ENCODE measurements around the gene RSAD1.

RSAD1 gene

DNA sequence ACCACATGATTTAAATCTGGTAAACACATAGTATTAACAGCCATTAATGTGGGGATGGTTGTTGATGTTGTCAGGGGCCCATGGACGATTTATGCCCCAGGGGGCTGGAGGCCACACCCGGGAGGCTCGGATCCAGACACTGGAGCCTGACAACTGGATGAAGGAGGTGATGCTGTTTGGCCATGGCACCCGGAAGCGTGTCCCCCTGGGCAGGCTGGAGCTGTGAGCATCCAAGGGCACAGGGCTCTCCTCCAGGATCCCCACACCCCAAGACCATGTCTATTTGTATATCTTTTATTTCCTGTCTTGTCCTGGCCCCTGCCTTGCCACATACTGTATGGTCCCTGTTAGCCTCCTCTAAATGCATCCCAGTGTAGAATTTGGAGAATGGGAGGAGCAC, 4.6 kb downstream of the RSAD1 start:
- peaks cover 16% of the 10 kb centered on the region for H3K4me1 Mint-ChIP-seq (ENCODE audit: low read depth)
- no peaks in the 10 kb centered on the region for H3K9me3 Mint-ChIP-seq

DNA sequence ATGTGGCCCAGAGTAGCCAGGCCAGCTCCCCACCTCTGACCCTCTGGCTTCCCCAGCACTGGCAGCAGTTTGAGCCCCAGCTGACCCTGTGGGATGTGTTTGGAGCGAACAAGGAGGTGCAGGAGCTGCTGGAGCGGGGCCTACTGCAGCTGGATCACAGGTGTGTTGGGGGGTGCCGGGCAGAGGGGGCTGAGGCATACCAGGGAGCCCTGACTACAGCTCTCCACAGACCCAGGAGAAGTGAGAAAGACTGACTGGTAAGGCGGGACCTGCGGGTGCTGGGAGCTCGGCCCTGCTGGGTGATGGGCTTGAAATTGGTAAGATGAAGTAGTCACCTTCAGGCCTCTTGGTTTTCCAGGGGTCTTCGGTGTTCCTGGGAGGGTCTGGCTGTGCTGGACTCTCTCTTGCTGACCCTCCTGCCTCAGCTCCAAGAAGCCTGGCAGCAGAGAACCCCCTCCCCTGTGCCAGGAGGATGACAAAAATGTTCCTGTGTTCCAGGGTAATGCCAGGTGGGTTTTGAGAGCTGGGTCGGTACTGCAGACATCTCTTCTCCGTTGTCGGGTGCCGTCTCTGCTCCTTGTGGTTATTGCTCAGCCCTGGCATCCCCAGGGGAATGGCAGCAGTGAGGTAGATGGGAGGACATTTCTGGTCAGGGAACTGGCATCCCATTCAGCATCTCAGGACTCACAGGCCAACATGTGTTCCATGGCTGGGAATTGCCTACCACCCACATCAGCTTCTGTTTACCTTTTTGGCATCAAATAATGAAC, 5.9 kb downstream of the RSAD1 start:
- no peak overlapping the region for H3K4me3 Mint-ChIP-seq
- no peaks in the 10 kb centered on the region for H3K27me3 Mint-ChIP-seq (ENCODE audit: low read depth)
- peaks cover 10% of the 10 kb centered on the region for H3K4me1 Mint-ChIP-seq (ENCODE audit: low read depth)
- DNase-seq (ENCODE audit: low spot score), result no peak
- H3K27ac Mint-ChIP-seq, result no peak overlapping the region
- H3K36me3 Mint-ChIP-seq (ENCODE audit: low read depth), result peaks cover 11% of the 10 kb centered on the region
- no peaks in the 10 kb centered on the region for H3K9me3 Mint-ChIP-seq

More for the DNA sequence above, 4.6 kb downstream of the RSAD1 start:
- Mint-ChIP-seq H3K27ac (no peak overlapping the region), H3K36me3 (ENCODE audit: low read depth) (peaks cover 12% of the 10 kb centered on the region), H3K27me3 (ENCODE audit: low read depth) (no peaks in the 10 kb centered on the region), H3K4me3 (no peak overlapping the region)
- no peak for DNase-seq (ENCODE audit: low spot score)

DNA sequence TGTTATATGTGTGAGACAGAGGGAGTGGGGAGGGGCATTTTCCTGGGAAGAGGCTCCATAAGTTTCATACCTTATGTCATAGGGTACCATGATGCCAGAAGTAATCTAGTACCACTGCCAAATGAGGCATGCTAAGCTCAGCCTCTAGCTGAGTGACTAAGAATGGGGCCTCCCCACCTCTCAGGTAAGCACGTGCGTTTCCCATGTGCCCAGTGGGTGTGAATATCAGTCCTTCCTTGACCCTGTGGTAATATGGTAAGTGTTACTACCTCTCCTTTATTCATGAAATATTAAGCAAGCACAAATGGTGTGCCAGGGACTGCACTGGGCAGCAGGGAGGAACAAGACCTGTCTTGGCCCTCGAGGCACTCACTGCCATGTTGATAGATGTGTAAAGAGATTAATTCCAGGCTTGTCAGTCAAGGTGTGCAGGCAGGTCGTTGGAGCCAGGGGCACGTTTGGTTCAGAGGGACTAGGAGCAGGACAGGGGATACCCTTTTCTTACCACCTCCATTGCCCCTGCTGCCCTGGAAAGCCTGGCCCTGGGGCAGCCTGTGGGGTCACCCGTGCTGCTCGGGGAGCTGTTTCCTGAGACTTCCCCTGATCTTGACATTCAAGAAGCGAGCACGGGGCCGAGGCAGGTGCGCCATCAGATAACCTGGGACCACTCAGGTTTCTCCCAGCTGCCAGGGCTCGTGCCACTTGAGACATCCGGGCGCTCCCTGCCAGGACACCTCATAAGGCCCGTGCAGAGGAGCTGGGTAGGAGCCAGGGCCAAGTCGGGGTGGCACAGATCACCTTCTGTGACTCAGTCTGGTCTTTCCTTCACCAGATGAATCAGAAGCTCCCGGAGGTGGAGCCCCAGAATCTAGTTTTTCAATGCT, 8.8 kb downstream of the RSAD1 start:
- DNase-seq (ENCODE audit: low spot score), result no peak
- Mint-ChIP-seq H3K9me3 (no peaks in the 10 kb centered on the region), H3K4me1 (ENCODE audit: low read depth) (no peaks in the 10 kb centered on the region), H3K27ac (no peak overlapping the region), H3K36me3 (ENCODE audit: low read depth) (peaks cover 10% of the 10 kb centered on the region), H3K27me3 (ENCODE audit: low read depth) (peaks cover 1% of the 10 kb centered on the region), H3K4me3 (no peak overlapping the region)

DNA sequence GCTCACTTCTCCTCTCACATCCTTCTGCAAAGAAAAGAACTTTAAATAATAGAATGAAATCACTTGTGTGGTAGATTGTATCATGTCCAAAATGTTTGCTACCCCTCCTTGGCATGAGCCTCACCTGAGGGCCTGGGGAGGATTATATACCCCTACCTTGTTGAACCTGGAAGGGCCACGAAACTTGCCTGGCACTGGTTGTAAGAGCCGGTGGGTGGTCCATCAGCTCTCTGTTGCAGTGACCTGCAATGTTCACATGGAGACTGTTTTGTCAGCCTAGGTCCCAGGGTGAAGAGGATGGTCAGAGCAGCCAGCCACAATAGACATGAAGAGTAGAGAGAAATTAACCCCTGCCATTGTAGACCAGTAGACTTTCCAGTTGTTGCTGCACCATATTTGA, 10.2 kb downstream of the RSAD1 start:
- Mint-ChIP-seq H3K36me3 (ENCODE audit: low read depth) (peaks cover 5% of the 10 kb centered on the region), H3K9me3 (no peaks in the 10 kb centered on the region), H3K27me3 (ENCODE audit: low read depth) (peaks cover 1% of the 10 kb centered on the region), H3K4me1 (ENCODE audit: low read depth) (no peaks in the 10 kb centered on the region), H3K27ac (no peak overlapping the region), H3K4me3 (no peak overlapping the region)
- no peak for DNase-seq (ENCODE audit: low spot score)

DNA sequence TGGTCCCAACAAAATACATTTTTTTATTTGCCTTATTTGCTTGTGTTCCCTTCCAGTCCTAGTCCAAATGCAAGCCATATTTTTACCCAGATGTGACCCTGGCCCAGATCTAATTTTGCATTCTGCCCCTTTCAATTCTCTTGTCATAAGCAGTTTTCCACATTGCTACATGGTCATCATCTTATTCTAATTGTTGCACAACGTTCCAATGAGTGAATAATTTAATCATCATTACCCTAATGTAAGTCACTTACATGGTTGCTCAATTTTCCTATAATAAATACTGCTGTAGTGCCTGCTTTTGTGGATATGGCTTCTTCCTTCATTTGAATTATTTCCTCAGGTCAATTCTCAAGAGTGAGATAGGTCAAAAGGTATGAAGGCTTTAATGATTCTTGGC, 12.8 kb downstream of the RSAD1 start:
- Mint-ChIP-seq H3K4me1 (ENCODE audit: low read depth) (no peaks in the 10 kb centered on the region), H3K27me3 (ENCODE audit: low read depth) (peaks cover 1% of the 10 kb centered on the region), H3K9me3 (no peaks in the 10 kb centered on the region), H3K27ac (no peak overlapping the region), H3K36me3 (ENCODE audit: low read depth) (no peaks in the 10 kb centered on the region), H3K4me3 (no peak overlapping the region)
- DNase-seq (ENCODE audit: low spot score), result no peak

DNA sequence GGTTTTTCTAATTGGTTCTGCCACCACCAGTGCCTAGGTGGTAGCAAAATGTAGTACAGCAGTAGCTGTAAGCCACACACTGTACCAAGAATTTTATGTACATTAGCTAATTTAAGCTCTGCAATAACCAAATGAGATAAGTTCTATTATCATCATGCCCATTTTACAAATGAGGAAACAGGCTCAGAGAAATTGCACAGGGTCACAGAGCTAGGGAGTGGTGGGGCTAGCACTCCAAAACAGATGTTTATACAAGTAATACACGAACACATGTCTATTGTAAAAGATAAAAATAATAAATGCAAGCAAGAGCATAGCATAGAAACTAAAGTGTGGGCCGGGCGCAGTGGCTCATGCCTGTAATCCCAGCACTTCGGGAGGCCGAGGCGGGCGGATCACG, 13.6 kb downstream of the RSAD1 start:
- no peak overlapping the region for H3K27ac Mint-ChIP-seq
- H3K4me1 Mint-ChIP-seq (ENCODE audit: low read depth), result no peaks in the 10 kb centered on the region
- peaks cover 1% of the 10 kb centered on the region for H3K27me3 Mint-ChIP-seq (ENCODE audit: low read depth)
- no peaks in the 10 kb centered on the region for H3K36me3 Mint-ChIP-seq (ENCODE audit: low read depth)
- no peak overlapping the region for H3K4me3 Mint-ChIP-seq
- no peak for DNase-seq (ENCODE audit: low spot score)
- no peaks in the 10 kb centered on the region for H3K9me3 Mint-ChIP-seq

DNA sequence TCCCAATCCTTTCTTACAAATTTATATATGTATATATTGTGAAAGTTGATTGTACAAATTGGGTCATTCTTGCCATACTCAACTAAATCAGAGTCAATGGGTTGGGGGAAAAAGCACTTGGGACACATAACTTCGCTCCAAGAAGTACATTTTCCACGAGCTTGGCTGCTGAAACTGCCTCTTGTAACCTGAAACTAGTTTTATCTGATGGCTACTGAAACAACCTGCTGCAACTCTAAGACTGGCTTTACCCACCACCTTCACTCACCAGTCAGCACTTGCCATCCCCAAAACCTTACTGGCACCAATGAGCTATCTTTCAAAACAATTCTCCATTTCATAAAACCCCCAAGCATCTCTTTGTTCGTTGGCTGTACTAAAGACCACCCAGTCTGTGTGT, 15.1 kb downstream of the RSAD1 start:
- no peak for DNase-seq (ENCODE audit: low spot score)
- Mint-ChIP-seq H3K27me3 (ENCODE audit: low read depth) (peaks cover 1% of the 10 kb centered on the region), H3K27ac (no peak overlapping the region), H3K4me3 (no peak overlapping the region), H3K9me3 (no peaks in the 10 kb centered on the region), H3K36me3 (ENCODE audit: low read depth) (no peaks in the 10 kb centered on the region), H3K4me1 (ENCODE audit: low read depth) (no peaks in the 10 kb centered on the region)

DNA sequence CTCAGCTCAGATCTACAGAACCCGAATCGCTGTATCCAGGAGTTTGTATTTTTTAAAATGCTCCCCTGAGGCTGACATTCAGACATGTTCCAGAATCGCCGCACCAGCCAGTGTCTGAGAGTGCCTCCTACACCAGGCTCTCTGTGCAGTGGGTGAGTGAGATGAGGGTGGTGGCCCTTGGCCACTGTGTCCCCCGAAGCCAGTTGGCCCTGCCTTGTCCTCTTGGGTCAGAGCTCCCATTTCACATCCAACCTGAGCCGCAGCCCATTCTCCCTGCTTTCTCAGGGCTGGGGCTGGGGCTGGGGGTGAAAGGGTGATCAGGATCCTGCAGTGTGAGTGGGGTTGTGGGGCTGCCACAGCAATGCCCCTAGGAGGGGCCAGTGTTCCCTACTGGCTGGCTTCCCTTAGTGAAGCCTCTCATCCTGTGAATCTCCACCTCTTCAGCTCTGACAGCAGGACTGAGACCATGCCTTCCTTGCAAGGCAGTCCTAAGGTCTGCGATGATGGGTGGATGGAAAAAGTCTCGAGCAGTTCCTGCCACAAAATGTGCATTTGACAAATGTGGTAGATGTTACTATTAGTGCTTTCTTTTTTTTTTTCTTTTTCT, 16.7 kb downstream of the RSAD1 start:
- Mint-ChIP-seq H3K36me3 (ENCODE audit: low read depth) (no peaks in the 10 kb centered on the region), H3K27me3 (ENCODE audit: low read depth) (peaks cover 3% of the 10 kb centered on the region), H3K4me3 (no peak overlapping the region), H3K9me3 (no peaks in the 10 kb centered on the region), H3K27ac (no peak overlapping the region), H3K4me1 (ENCODE audit: low read depth) (no peaks in the 10 kb centered on the region)
- no peak for DNase-seq (ENCODE audit: low spot score)

DNA sequence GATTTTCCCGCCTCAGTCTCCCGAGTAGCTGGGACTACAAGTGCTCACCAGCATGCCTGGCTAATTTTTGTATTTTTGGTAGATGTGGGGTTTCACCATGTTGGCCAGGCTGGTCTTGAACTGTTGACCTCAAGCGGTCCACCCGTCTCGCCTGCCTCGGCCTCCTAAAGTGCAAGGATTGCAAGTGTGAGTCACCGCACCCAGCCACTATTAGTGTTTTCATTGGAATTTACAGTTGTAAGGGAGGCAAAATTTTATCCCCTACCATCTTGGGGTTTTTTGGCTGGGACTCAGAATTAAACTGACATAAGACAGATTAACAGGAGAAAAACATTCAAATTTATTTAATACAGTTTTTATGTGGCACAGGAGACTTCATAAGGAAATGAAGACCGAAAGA, 17.3 kb downstream of the RSAD1 start:
- Mint-ChIP-seq H3K4me1 (ENCODE audit: low read depth) (no peaks in the 10 kb centered on the region), H3K4me3 (no peak overlapping the region), H3K36me3 (ENCODE audit: low read depth) (no peaks in the 10 kb centered on the region), H3K27ac (no peak overlapping the region), H3K9me3 (no peaks in the 10 kb centered on the region), H3K27me3 (ENCODE audit: low read depth) (peaks cover 3% of the 10 kb centered on the region)
- no peak for DNase-seq (ENCODE audit: low spot score)

DNA sequence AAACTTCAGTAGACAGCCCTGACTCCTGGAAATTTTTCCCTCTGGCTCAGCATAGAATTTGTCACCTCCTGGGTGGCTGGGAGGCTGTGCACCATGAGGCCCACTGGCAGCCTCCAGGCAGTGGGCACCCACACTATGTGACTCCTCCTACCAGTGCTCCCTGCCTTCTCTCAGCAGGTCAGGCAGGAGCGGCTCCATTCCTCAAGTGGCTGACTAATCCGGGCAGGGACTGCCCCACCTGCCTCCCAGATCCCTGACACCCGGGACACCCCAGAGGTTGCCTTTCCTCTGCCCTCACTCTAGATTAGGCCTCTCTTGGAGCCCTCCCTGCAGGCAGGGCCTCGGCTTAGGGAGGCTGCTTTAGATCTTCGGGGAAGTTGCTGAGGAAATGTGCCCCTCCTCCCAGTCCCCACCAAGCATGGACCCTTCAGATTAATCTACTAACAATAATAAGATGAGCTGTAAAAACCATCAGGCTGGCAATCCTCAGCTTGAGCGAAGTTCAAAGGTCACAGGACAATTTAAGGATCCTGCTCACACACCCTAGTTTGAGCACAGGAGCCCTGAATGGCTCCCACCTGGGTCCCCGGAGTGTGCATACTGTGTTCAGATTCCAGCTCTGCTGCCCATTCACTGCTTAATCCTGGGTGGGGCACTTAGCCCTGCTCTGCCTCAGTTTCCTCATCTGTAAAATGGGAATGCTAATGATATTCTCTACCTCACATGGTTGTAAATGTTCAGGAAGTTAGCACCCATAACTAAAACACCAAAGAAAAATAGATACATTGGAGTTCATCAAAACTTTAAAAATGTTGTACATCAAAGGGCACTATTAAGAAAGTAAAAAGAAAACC, 19.6 kb downstream of the RSAD1 start:
- H3K27ac Mint-ChIP-seq, result no peak overlapping the region
- H3K36me3 Mint-ChIP-seq (ENCODE audit: low read depth), result no peaks in the 10 kb centered on the region
- H3K4me1 Mint-ChIP-seq (ENCODE audit: low read depth), result peaks cover 3% of the 10 kb centered on the region
- no peak overlapping the region for H3K4me3 Mint-ChIP-seq
- H3K9me3 Mint-ChIP-seq, result no peaks in the 10 kb centered on the region
- no peak for DNase-seq (ENCODE audit: low spot score)
- peaks cover 2% of the 10 kb centered on the region for H3K27me3 Mint-ChIP-seq (ENCODE audit: low read depth)

DNA sequence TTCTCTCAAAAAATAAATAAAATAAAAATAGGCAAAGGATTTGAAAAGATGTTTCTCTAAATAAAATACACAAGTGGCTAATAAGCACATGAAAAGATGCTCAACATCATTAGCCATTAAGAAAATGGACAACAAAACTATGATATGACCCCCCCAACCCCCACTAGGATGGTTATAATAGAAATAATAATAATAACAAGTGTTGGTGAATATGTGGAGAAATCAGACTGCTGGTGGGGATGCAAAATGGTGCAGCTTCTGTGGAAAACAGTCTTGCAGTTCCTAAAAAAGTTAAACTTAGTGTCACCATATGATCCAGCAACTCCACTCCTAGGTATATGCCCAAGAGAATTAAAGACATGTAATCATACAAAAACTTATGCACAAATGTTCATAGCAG, 20.6 kb downstream of the RSAD1 start:
- H3K9me3 Mint-ChIP-seq, result no peaks in the 10 kb centered on the region
- H3K4me3 Mint-ChIP-seq, result no peak overlapping the region
- no peak overlapping the region for H3K27ac Mint-ChIP-seq
- H3K27me3 Mint-ChIP-seq (ENCODE audit: low read depth), result peaks cover 2% of the 10 kb centered on the region
- DNase-seq (ENCODE audit: low spot score), result no peak
- no peaks in the 10 kb centered on the region for H3K36me3 Mint-ChIP-seq (ENCODE audit: low read depth)
- peaks cover 11% of the 10 kb centered on the region for H3K4me1 Mint-ChIP-seq (ENCODE audit: low read depth)

DNA sequence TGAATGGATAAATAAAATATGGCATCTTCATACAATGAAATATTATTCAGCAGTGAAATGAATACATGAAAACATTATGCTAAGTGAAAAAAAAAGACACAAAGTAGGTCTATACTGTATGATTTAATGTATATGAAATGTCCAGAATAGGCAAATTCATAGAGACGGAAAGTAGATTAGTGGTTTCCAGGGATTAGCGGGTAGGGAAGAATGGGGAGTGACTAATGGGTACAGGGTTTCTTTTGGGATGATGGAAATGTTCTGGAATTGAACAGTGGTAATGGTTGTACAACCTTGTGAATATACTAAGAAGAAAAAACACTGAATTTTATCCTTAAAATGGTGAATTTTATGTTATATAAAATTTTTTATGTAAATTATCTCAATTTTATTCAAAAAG, 21.1 kb downstream of the RSAD1 start:
- Mint-ChIP-seq H3K27ac (no peak overlapping the region), H3K27me3 (ENCODE audit: low read depth) (peaks cover 2% of the 10 kb centered on the region), H3K4me1 (ENCODE audit: low read depth) (peaks cover 14% of the 10 kb centered on the region), H3K9me3 (no peaks in the 10 kb centered on the region), H3K36me3 (ENCODE audit: low read depth) (no peaks in the 10 kb centered on the region), H3K4me3 (no peak overlapping the region)
- DNase-seq (ENCODE audit: low spot score), result no peak

DNA sequence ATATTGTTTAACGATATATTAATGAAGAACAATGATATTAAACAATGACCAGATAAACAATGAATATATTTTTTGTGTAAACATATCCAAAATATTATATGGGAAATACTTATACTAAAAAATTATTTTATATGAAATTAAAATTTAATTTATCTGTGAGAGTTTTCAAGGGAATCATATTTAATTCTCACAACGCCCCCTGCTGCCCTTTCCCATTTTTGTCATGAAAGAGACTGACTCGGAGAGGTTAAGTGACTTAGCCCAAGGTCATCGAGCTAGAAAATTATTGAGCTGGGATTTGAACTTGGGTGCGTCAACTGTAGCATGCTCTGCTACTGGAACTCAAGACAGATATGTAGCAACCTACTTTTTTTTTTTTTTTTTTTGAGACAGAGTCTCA, 22.4 kb downstream of the RSAD1 start:
- H3K36me3 Mint-ChIP-seq (ENCODE audit: low read depth), result no peaks in the 10 kb centered on the region

More for the DNA sequence above, 22.4 kb downstream of the RSAD1 start:
- Mint-ChIP-seq H3K27ac (no peak overlapping the region), H3K27me3 (ENCODE audit: low read depth) (peaks cover 2% of the 10 kb centered on the region), H3K4me1 (ENCODE audit: low read depth) (peaks cover 18% of the 10 kb centered on the region), H3K4me3 (no peak overlapping the region), H3K9me3 (no peaks in the 10 kb centered on the region)
- DNase-seq (ENCODE audit: low spot score), result no peak
